ENCODE data around the gene MTCP1. TPM values are rescaled to one million over a fixed set of nuclear protein-coding genes. Genes with fewer than 3 reads are reported as not detected.

Gene MTCP1
- total RNA-seq, 1 experiment from 2014 or later: 17.9 TPM

GRCh38 chrX:155055494-155055893 is 15.4 kb downstream of the MTCP1 start:
- H3K4me1 ChIP-seq (ENCODE audit: insufficient read depth, low read length): no peaks in the 10 kb centered on the region
- H3K27ac ChIP-seq (ENCODE audit: low read length): no peak overlapping the region
- no peaks in the 10 kb centered on the region for H3F3A ChIP-seq (ENCODE audit: low read length, unreplicated experiment)
- no peak overlapping the region for H2AFZ ChIP-seq (ENCODE audit: low read length)
- no TSS peak for BruUV-seq (replicated peaks)
- ChIA-PET POLR2A (ENCODE audit: unreplicated experiment) (no interaction called here), CTCF (no interaction called here)
- no peaks in the 10 kb centered on the region for H3K9me2 ChIP-seq (replicated peaks; ENCODE audit: low read length)
- H4K20me1 ChIP-seq (ENCODE audit: low read length): no peaks in the 10 kb centered on the region
- intact Hi-C loops (cut with micrococcal nuclease): loop anchor here (10.0 kb wide), 1 partner anchor 141 kb away; no protein-coding TSS in a partner anchor
- H3K4me3 ChIP-seq (ENCODE audit: low read length): no peak overlapping the region
- no peaks in the 10 kb centered on the region for H3K9me3 ChIP-seq (ENCODE audit: low read length)
- DNase-seq: no peak
- no peak overlapping the region for H3K9ac ChIP-seq (ENCODE audit: low read length)
- H3K27me3 ChIP-seq (ENCODE audit: low read length): no peaks in the 10 kb centered on the region
- H3K4me2 ChIP-seq (ENCODE audit: low read length): no peak overlapping the region
- H3K79me2 ChIP-seq (ENCODE audit: low read length): no peaks in the 10 kb centered on the region
- peaks cover 7% of the 10 kb centered on the region; the same call in 1 of the 2 replicates for H3K36me3 ChIP-seq (ENCODE audit: low read depth, low read length)
- no peak for ATAC-seq
- no peak for TF ChIP-seq EZH2 (IDR thresholded peaks at IDR 0.05; ENCODE audit: low read length, unreplicated experiment)
- no peak for TF ChIP-seq CTCF (conservative IDR thresholded peaks at IDR 0.05; ENCODE audit: low read depth, low read length)
- no peak for TF ChIP-seq EZH2phosphoT487 (IDR thresholded peaks at IDR 0.05; ENCODE audit: borderline replicate concordance, low read length)

- Histone ChIP-seq H3K4me1 (ENCODE audit: insufficient read depth, low read length) (no peaks in the 10 kb centered on the region), H3K27ac (ENCODE audit: low read length) (no peak overlapping the region), H3K9me3 (ENCODE audit: low read length) (no peaks in the 10 kb centered on the region), H3F3A (ENCODE audit: low read length, unreplicated experiment) (no peaks in the 10 kb centered on the region), H3K36me3 (ENCODE audit: low read depth, low read length) (no peaks in the 10 kb centered on the region; the same call in 1 of the 2 replicates), H3K27me3 (ENCODE audit: low read length) (no peaks in the 10 kb centered on the region), H3K9ac (ENCODE audit: low read length) (no peak overlapping the region), H2AFZ (ENCODE audit: low read length) (no peak overlapping the region), H4K20me1 (ENCODE audit: low read length) (no peaks in the 10 kb centered on the region), H3K9me2 (replicated peaks; ENCODE audit: low read length) (no peaks in the 10 kb centered on the region), H3K4me2 (ENCODE audit: low read length) (no peak overlapping the region), H3K79me2 (ENCODE audit: low read length) (no peaks in the 10 kb centered on the region), H3K4me3 (ENCODE audit: low read length) (no peak overlapping the region)
- intact Hi-C loops (cut with micrococcal nuclease): loop anchor here (10.0 kb wide), 1 partner anchor 139 kb away; no protein-coding TSS in a partner anchor
- TF ChIP-seq CTCF (conservative IDR thresholded peaks at IDR 0.05; ENCODE audit: low read depth, low read length) (no peak), EZH2phosphoT487 (IDR thresholded peaks at IDR 0.05; ENCODE audit: borderline replicate concordance, low read length) (no peak), EZH2 (IDR thresholded peaks at IDR 0.05; ENCODE audit: low read length, unreplicated experiment) (no peak)
- DNase-seq (no peak), ATAC-seq (no peak)
- POLR2A ChIA-PET (ENCODE audit: unreplicated experiment): no interaction called here
- no TSS peak for BruUV-seq (replicated peaks)
- CTCF ChIA-PET: no interaction called here
Measured at GRCh38 chrX:155054255-155054654, 16.7 kb downstream of the MTCP1 start.

GRCh38 chrX:155053656-155054055 is 17.3 kb downstream of the MTCP1 start:
- Histone ChIP-seq H3K4me3 (ENCODE audit: low read length) (no peak overlapping the region), H3K9me3 (ENCODE audit: low read length) (no peaks in the 10 kb centered on the region), H3K79me2 (ENCODE audit: low read length) (no peaks in the 10 kb centered on the region), H3K36me3 (ENCODE audit: low read depth, low read length) (no peaks in the 10 kb centered on the region; the same call in 1 of the 2 replicates), H3K4me1 (ENCODE audit: insufficient read depth, low read length) (no peaks in the 10 kb centered on the region), H3F3A (ENCODE audit: low read length, unreplicated experiment) (no peaks in the 10 kb centered on the region), H3K9ac (ENCODE audit: low read length) (no peak overlapping the region), H3K27me3 (ENCODE audit: low read length) (no peaks in the 10 kb centered on the region), H4K20me1 (ENCODE audit: low read length) (no peaks in the 10 kb centered on the region), H3K4me2 (ENCODE audit: low read length) (no peak overlapping the region), H3K27ac (ENCODE audit: low read length) (no peak overlapping the region), H2AFZ (ENCODE audit: low read length) (no peak overlapping the region), H3K9me2 (replicated peaks; ENCODE audit: low read length) (no peaks in the 10 kb centered on the region)
- intact Hi-C loops (cut with micrococcal nuclease): loop anchor here (10.0 kb wide), 1 partner anchor 139 kb away; no protein-coding TSS in a partner anchor
- ATAC-seq (no peak), DNase-seq (no peak)
- POLR2A ChIA-PET (ENCODE audit: unreplicated experiment): no interaction called here
- TF ChIP-seq EZH2phosphoT487 (IDR thresholded peaks at IDR 0.05; ENCODE audit: borderline replicate concordance, low read length): no peak
- no peak for TF ChIP-seq EZH2 (IDR thresholded peaks at IDR 0.05; ENCODE audit: low read length, unreplicated experiment)
- TF ChIP-seq CTCF (conservative IDR thresholded peaks at IDR 0.05; ENCODE audit: low read depth, low read length): no peak
- BruUV-seq (replicated peaks): no TSS peak
- CTCF ChIA-PET: no interaction called here

Measured in PC-3 (cell line).